Ovary (tissue), 9 donors: Measurements from ENCODE around the gene ERG. TPM values are rescaled to one million over a fixed set of nuclear protein-coding genes. Genes with fewer than 3 reads are reported as not detected.

Experiments used
- DNase-seq, 5 donors: peaks; one replicate each; pipeline ENCODE4 v3.0.0-alpha.2; 2019 to 2020
- H3K27ac ChIP-seq, 2 donors: fragments of 200-600 bp; one replicate each; pipeline versions ENCODE4 v1.5.1 to v1.8.0; 2019 to 2022
- H3K27me3 ChIP-seq: fragments of 200-600 bp; one replicate; pipeline ENCODE4 v1.8.0; 2022
- H3K36me3 ChIP-seq: fragments of 200-600 bp; sonication (generic); one replicate; pipeline ENCODE4 v1.5.1; 2019
- H3K4me1 ChIP-seq: one replicate; pipeline ENCODE4 v1.8.1; 2013; ENCODE audit warnings: mild to moderate bottlenecking, moderate library complexity; ENCODE audit not compliant: insufficient read depth
- H3K4me3 ChIP-seq: fragments of 200-600 bp; sonication (generic); one replicate; pipeline ENCODE4 v1.5.1; 2017
- H3K9me3 ChIP-seq, 2 donors: fragments of 200-600 bp in 1 of 2; sonication (generic) in 1 of 2; one replicate each; pipeline versions ENCODE4 v1.5.1 to v1.8.1; 2013 to 2019; ENCODE audit warnings: mild to moderate bottlenecking in 1 of 2, moderate library complexity in 1 of 2
- EP300 ChIP-seq: sonication (generic); formaldehyde crosslinking; IDR thresholded peaks from one replicate; pipeline ENCODE4 v1.6.1; 2017; ENCODE audit warnings: antibody characterized with exemption
- POLR2A ChIP-seq: fragments of 450-650 bp; IDR thresholded peaks from one replicate; pipeline ENCODE4 v1.6.1; 2017; ENCODE audit warnings: antibody characterized with exemption, mild to moderate bottlenecking, moderate library complexity
- WGBS, 3 donors: extraction: QIAGEN DNeasy Blood & Tissue Kit in 1 of 3; methylation state at CpG; one replicate each; pipeline versions ENCODE4 v1.1.5 to v1.1.7; 2013 to 2017; 5-methylcytosine and 5-hydroxymethylcytosine counted together
- intact Hi-C, 4 donors: fragments of 100-400 bp; cut with DNase I; formaldehyde crosslinking; loops; one replicate each; pipeline versions ENCODE4 v1.11.0 to v1.15.1; 2022 to 2023
- polyA plus RNA-seq, 2 donors: library from polyadenylated mRNA; stranded (reverse); fragments of 200-250 nt in 1 of 2; fragments of 350-450 nt in 1 of 2; fragmentation: Illumina TruSeq in 1 of 2; extraction: RNeasy Lipid Tissue Mini Kit (QIAGEN cat#74804) in 1 of 2; gene quantifications; one replicate each; pipeline ENCODE4 v1.2.3, GENCODE V29; 2013 to 2014
- total RNA-seq, 7 donors: library from RNA; depleted of rRNA in 2 of 7; stranded (reverse); fragments of >200 nt in 2 of 7; fragmentation: NEBNext Ultra II Directional in 3 of 7; extraction: Animal tissue kit (Norgen Biotek cat#: 25700) in 3 of 7; gene quantifications; one replicate each; pipeline versions ENCODE4 v1.1.0 to v1.2.4, GENCODE V29; 2016 to 2023
- TF ChIP-seq, protein P1 (sequence below), 3 donors: fragments of 450-650 bp in 2 of 3; fragments of 200-600 bp in 1 of 3; IDR thresholded peaks; one replicate each; pipeline versions ENCODE4 v1.5.1 to v1.8.0; 2016 to 2022; ENCODE audit warnings: antibody characterized with exemption in 3 of 3, mild to moderate bottlenecking in 1 of 3
- donor health status: DM: no; HTN: no; CAD: no; lungs with moderate emphysema.
- donor health status: DM: no; HTN: no; CAD: no.
- donor health status: Bipolar disorder and iron deficiency.
- donor health status: DM: yes; HTN: yes; CAD: no.
- donor health status: DM: no; HTN: no; CAD: no.
- donor health status: DM: yes; HTN: yes; CAD: no.

The ERG gene
- total and polyA plus RNA-seq, 9 donors: 3.8 to 23.1 (median 9.5) TPM

DNA sequence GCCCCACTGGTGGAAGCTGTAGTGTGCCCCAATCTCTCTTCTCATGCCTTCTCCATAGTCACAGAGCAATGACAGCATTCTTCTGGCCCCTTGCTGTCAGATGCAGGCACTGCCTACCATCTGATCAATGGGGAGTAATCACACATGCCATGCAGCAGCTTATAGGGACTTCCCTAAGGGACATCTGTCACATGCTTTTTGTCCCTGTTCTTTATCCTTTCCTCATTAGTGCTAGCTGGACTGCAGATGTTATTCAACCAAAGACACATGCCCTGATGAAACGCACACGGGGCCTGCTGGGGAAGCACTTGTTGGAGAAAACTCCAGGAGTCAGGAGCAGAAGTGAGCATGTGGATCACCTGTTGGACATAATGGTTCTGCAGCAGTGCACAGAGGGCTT is 132.8 kb downstream of the ERG start:
- Histone ChIP-seq H3K36me3 (no peaks in the 10 kb centered on the region), H3K9me3 (no peaks in the 10 kb centered on the region), H3K27me3 (no peaks in the 10 kb centered on the region), H3K4me1 (no peaks in the 10 kb centered on the region), H3K4me3 (no peak overlapping the region), H3K27ac (no peak overlapping the region)
- WGBS, 3 donors: 80 to 89% (median 85%) methylated on average over 2 of the region's 2 CpGs
- TF ChIP-seq, protein P1, sequence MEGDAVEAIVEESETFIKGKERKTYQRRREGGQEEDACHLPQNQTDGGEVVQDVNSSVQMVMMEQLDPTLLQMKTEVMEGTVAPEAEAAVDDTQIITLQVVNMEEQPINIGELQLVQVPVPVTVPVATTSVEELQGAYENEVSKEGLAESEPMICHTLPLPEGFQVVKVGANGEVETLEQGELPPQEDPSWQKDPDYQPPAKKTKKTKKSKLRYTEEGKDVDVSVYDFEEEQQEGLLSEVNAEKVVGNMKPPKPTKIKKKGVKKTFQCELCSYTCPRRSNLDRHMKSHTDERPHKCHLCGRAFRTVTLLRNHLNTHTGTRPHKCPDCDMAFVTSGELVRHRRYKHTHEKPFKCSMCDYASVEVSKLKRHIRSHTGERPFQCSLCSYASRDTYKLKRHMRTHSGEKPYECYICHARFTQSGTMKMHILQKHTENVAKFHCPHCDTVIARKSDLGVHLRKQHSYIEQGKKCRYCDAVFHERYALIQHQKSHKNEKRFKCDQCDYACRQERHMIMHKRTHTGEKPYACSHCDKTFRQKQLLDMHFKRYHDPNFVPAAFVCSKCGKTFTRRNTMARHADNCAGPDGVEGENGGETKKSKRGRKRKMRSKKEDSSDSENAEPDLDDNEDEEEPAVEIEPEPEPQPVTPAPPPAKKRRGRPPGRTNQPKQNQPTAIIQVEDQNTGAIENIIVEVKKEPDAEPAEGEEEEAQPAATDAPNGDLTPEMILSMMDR (IDR thresholded peaks at IDR 0.05): no peak
- TF ChIP-seq POLR2A: no peak
- TF ChIP-seq EP300: no peak
- no peak for DNase-seq
- intact Hi-C loops: loop anchor here in 2 of 4 donors (10.0 kb wide), 2 partner anchors 141 to 881 kb away; no protein-coding TSS in a partner anchor

DNA sequence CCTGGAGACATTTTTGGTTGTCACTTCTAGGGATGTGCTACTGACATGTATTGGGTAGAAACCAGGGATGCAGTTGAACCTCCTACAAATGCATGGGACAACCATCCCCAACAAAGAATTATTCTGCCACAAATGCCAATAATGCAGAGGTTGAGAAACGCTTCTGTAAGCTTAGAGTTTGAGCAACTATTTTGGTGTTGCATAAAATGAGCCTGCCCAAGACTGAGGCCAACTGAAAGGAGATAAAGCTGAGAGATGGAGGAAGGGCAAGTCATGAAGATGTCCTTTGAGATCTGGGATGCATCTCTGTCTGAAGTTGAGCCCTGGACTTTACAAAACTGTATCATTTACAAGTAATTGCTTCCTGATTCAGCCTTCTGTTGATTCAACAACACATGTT is 134.6 kb downstream of the ERG start:
- no peak for DNase-seq
- H3K4me3 ChIP-seq: no peak overlapping the region
- H3K27me3 ChIP-seq: no peaks in the 10 kb centered on the region
- no peak for TF ChIP-seq POLR2A
- TF ChIP-seq EP300: no peak
- TF ChIP-seq, protein P1 (IDR thresholded peaks at IDR 0.05): no peak
- intact Hi-C loops: loop anchor here in 2 of 4 donors (10.0 kb wide), 2 partner anchors 139 to 879 kb away; no protein-coding TSS in a partner anchor
- H3K27ac ChIP-seq: no peak overlapping the region
- no peaks in the 10 kb centered on the region for H3K4me1 ChIP-seq
- 68 to 78% (median 74%) methylated on average over 1 of the region's 1 CpG for WGBS, 3 donors
- H3K9me3 ChIP-seq: no peaks in the 10 kb centered on the region
- H3K36me3 ChIP-seq: no peaks in the 10 kb centered on the region

DNA sequence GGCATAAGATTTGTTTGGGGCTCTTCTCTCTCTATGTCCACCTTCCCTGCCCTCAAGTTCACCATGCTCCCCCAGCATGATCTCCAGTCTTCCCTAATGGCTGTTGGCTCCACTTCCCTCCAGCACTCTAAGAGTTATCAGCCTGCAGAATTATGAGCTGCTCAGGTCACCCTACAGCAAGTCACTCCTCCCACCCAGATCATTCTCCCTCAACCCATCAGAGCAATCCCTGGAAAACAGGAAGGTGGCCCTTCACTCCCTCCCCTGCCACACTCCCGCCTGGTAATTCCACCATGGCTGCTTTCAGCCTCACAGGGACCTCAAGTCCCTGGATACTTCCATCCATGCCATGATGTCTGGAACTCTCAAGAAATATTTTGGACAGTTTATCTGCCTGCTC is 137.0 kb downstream of the ERG start:
- no peak for DNase-seq
- Histone ChIP-seq H3K4me3 (no peak overlapping the region), H3K9me3 (no peaks in the 10 kb centered on the region), H3K4me1 (no peaks in the 10 kb centered on the region), H3K27me3 (no peaks in the 10 kb centered on the region), H3K27ac (no peak overlapping the region), H3K36me3 (no peaks in the 10 kb centered on the region)
- TF ChIP-seq, protein P1 (IDR thresholded peaks at IDR 0.05): no peak
- TF ChIP-seq POLR2A: no peak
- TF ChIP-seq EP300: no peak
- 70 to 91% (median 84%) methylated on average over 1 of the region's 1 CpG for WGBS, 3 donors
- intact Hi-C loops: loop anchor here in 2 of 4 donors (10.0 kb wide), 2 partner anchors 137 to 877 kb away; no protein-coding TSS in a partner anchor

DNA sequence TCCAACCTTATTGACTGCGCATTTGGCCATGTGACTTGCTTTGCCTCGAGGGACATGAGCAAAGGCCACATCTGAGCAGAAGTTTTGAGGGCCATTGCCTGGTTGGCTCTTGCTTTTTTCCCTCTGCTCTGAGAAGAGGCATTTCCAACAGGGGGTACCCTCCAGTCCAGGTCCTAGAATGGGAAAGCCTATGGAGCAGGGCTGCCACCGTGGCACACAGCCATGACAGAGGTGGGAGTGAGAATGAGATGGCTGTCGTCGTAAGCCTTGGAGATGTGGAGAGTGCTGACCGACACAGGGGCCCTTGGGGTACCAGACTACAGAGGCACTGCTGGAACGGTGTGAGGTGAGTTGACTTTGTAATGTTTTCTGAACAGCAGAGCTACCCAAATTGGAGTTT is 138.4 kb downstream of the ERG start:
- Histone ChIP-seq H3K27ac (no peak overlapping the region), H3K36me3 (no peaks in the 10 kb centered on the region), H3K27me3 (no peaks in the 10 kb centered on the region), H3K9me3 (no peaks in the 10 kb centered on the region), H3K4me1 (no peaks in the 10 kb centered on the region), H3K4me3 (no peak overlapping the region)
- DNase-seq: no peak
- TF ChIP-seq, protein P1 (IDR thresholded peaks at IDR 0.05): no peak
- intact Hi-C loops: loop anchor here (5.0 to 10.0 kb wide), 6 partner anchors 135 to 875 kb away; no protein-coding TSS in a partner anchor
- 84 to 87% (median 87%) methylated on average over 7 of the region's 7 CpGs for WGBS, 3 donors
